ENCODE data around the gene WDR48.

DNA sequence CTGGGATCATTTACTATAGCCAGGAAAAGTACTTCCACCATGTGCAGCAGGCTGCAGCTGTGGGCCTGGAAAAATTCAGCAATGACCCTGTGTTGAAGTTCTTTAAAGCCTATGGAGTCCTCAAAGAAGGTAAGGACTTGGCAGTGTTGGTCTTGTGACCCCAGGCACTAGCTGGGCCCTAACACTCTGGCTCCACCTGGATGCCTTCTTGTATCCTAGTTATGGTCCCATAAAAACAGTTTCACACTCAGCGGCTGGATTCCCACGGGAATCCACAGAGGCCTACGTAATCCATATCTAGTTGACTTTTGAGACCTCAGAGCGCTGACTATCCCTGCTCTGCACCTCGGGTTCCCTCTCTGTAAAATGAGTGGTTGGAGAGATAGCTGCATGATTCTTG is 57.3 kb downstream of the WDR48 start:
- TF ChIP-seq ARNT (IDR thresholded peaks at IDR 0.05) (no peak), FOXK2 (IDR thresholded peaks at IDR 0.05) (no peak), TARDBP (IDR thresholded peaks at IDR 0.05) (no peak), PKNOX1 (IDR thresholded peaks at IDR 0.05) (no peak), FOXM1 (IDR thresholded peaks at IDR 0.05; ENCODE audit: borderline replicate concordance) (no peak), SUZ12 (IDR thresholded peaks at IDR 0.05) (no peak), HDGF (IDR thresholded peaks at IDR 0.05; ENCODE audit: borderline replicate concordance) (no peak), LEF1 (IDR thresholded peaks at IDR 0.05; ENCODE audit: borderline replicate concordance) (no peak), SP1 (IDR thresholded peaks at IDR 0.05) (no peak), ZNF384 (IDR thresholded peaks at IDR 0.05) (no peak), NFRKB (IDR thresholded peaks at IDR 0.05) (no peak)
